HL-60 (cell line): Measurements from ENCODE around the gene ARHGAP23.

ENCODE experiments used
- DNase-seq, 2 experiments: peaks; one replicate each; pipeline ENCODE4 v3.0.0-alpha.2; 2010 to 2020; ENCODE audit warnings: low read depth in 1 of 2, low spot score in 1 of 2
- H3K27ac ChIP-seq: fragments of 250-450 bp; sonication (Bioruptor Pico); replicated peaks from 2 replicates; pipeline ENCODE4 v1.5.1; 2020; ENCODE audit warnings: mild to moderate bottlenecking, moderate library complexity
- H3K27me3 ChIP-seq: fragments of 250-450 bp; sonication (Bioruptor Pico); 2 replicates; pipeline ENCODE4 v1.5.1; 2021; ENCODE audit warnings: mild to moderate bottlenecking, moderate library complexity; ENCODE audit not compliant: insufficient read depth, poor library complexity, severe bottlenecking
- H3K4me3 ChIP-seq: replicated peaks from 2 replicates; pipeline ENCODE4 v1.5.1; 2011; ENCODE audit warnings: mild to moderate bottlenecking, control low read depth, low read length; ENCODE audit not compliant: insufficient read depth
- GABPA ChIP-seq: IDR thresholded peaks from 2 replicates; pipeline ENCODE4 v1.6.1; 2012; ENCODE audit warnings: low read depth
- POLR2AphosphoS5 ChIP-seq: IDR thresholded peaks from 2 replicates; pipeline ENCODE4 v1.6.1; 2012; ENCODE audit warnings: low read depth
- SPI1 ChIP-seq: IDR thresholded peaks from 2 replicates; pipeline ENCODE4 v1.6.1; 2012; ENCODE audit warnings: low read depth, mild to moderate bottlenecking, borderline replicate concordance
- TF ChIP-seq, protein P1 (sequence below): IDR thresholded peaks from one replicate; pipeline ENCODE4 v1.5.1; 2011; ENCODE audit warnings: low read length, control low read depth, inconsistent platforms; ENCODE audit not compliant: insufficient read depth
- TF ChIP-seq, protein P2 (sequence below): IDR thresholded peaks from 2 replicates; pipeline ENCODE4 v1.6.1; 2012; ENCODE audit warnings: low read depth; ENCODE audit not compliant: insufficient replicate concordance

ARHGAP23 gene

GRCh38 chr17:38538906-38539305 lies 110.6 kb downstream of the ARHGAP23 start:
- H3K27me3 ChIP-seq, result peaks cover 25% of the 10 kb centered on the region

DNA sequence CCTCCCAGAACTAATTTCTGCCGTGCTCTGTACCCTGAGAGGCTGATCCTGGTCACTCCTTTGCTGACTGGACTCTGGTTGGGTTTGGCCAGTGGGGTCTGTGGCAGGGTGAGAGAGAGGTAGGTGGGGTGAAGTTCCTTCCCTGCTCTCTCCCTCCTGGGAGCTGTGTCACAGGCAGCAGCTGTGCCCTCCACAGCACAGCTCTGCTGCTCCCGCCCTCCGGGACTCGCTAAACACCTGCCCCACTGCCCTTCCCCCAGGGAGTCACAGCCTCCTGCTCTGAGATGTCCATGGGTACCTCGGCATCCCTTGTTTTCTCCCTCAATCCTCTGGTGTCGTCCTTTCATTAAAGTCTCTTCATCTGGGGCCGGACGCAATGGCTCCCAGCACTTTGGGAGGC lies 111.1 kb downstream of the ARHGAP23 start:
- peaks cover 25% of the 10 kb centered on the region for H3K27me3 ChIP-seq
- H3K4me3 ChIP-seq, result no peak overlapping the region
- TF ChIP-seq, protein P1, sequence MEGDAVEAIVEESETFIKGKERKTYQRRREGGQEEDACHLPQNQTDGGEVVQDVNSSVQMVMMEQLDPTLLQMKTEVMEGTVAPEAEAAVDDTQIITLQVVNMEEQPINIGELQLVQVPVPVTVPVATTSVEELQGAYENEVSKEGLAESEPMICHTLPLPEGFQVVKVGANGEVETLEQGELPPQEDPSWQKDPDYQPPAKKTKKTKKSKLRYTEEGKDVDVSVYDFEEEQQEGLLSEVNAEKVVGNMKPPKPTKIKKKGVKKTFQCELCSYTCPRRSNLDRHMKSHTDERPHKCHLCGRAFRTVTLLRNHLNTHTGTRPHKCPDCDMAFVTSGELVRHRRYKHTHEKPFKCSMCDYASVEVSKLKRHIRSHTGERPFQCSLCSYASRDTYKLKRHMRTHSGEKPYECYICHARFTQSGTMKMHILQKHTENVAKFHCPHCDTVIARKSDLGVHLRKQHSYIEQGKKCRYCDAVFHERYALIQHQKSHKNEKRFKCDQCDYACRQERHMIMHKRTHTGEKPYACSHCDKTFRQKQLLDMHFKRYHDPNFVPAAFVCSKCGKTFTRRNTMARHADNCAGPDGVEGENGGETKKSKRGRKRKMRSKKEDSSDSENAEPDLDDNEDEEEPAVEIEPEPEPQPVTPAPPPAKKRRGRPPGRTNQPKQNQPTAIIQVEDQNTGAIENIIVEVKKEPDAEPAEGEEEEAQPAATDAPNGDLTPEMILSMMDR, result no peak
- no peak for TF ChIP-seq POLR2AphosphoS5
- no peak for TF ChIP-seq SPI1
- no peak for TF ChIP-seq GABPA
- TF ChIP-seq, protein P2, sequence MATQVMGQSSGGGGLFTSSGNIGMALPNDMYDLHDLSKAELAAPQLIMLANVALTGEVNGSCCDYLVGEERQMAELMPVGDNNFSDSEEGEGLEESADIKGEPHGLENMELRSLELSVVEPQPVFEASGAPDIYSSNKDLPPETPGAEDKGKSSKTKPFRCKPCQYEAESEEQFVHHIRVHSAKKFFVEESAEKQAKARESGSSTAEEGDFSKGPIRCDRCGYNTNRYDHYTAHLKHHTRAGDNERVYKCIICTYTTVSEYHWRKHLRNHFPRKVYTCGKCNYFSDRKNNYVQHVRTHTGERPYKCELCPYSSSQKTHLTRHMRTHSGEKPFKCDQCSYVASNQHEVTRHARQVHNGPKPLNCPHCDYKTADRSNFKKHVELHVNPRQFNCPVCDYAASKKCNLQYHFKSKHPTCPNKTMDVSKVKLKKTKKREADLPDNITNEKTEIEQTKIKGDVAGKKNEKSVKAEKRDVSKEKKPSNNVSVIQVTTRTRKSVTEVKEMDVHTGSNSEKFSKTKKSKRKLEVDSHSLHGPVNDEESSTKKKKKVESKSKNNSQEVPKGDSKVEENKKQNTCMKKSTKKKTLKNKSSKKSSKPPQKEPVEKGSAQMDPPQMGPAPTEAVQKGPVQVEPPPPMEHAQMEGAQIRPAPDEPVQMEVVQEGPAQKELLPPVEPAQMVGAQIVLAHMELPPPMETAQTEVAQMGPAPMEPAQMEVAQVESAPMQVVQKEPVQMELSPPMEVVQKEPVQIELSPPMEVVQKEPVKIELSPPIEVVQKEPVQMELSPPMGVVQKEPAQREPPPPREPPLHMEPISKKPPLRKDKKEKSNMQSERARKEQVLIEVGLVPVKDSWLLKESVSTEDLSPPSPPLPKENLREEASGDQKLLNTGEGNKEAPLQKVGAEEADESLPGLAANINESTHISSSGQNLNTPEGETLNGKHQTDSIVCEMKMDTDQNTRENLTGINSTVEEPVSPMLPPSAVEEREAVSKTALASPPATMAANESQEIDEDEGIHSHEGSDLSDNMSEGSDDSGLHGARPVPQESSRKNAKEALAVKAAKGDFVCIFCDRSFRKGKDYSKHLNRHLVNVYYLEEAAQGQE, result no peak
- DNase-seq, result no peak
- no peak overlapping the region for H3K27ac ChIP-seq

More at GRCh38 chr17:38538906-38539305, 110.6 kb downstream of the ARHGAP23 start:
- TF ChIP-seq SPI1, result no peak
- TF ChIP-seq, protein P1, result no peak
- no peak for TF ChIP-seq GABPA
- no peak for TF ChIP-seq POLR2AphosphoS5
- TF ChIP-seq, protein P2, result no peak
- no peak for DNase-seq
- Histone ChIP-seq H3K4me3 (no peak overlapping the region), H3K27ac (no peak overlapping the region)

DNA sequence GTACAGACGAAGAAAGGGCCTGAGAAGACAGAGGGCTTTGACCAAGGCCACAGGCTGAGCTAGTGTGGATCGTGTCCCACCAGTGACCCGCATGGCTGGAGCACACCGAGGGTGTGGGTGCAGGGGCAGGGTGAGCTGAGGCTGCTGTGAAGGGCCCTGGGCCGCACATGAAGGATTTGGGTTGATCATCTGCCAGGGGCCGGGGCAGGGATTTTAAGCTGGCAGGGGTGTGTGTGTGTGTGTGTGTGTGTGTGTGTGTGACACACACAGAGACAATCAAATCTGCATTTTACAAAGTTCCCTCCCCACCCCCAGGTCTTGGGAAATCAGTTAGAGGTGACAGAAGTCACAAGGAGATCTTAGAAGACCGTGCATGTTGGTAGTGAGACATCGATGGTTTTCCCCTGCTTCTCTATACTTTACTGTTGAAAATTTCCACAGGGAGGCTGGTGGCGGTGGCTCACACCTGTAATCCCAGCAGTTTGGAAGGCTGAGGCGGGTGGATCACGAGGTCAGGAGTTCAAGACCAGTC lies 112.3 kb downstream of the ARHGAP23 start:
- Histone ChIP-seq H3K27me3 (peaks cover 19% of the 10 kb centered on the region), H3K4me3 (no peak overlapping the region), H3K27ac (no peak overlapping the region)
- TF ChIP-seq, protein P1, result no peak
- no peak for TF ChIP-seq GABPA
- no peak for TF ChIP-seq POLR2AphosphoS5
- no peak for TF ChIP-seq SPI1
- TF ChIP-seq, protein P2, result no peak
- DNase-seq, result no peak
